ENCODE measurements around the gene UROC1. TPM values are rescaled to one million over a fixed set of nuclear protein-coding genes. Genes with fewer than 3 reads are reported as not detected.

Gene UROC1
- total RNA-seq, 2 donors from 2014 or later, result not detected

- ATAC-seq (peak; percentile 84), DNase-seq (peak; percentile 90 to 94)
- intact Hi-C loops (cut with DNase I, micrococcal nuclease), result no loop called here
Measured at GRCh38 chr3:126475413-126476114, 42.0 kb downstream of the UROC1 start, which contains the start of gene ZXDC. TSS of gene ZXDC (minus strand) at chr3:126475891. CDS start at chr3:126475865, 26 bp downstream.

- DNase-seq (peak; percentile 44 to 60), ATAC-seq (peak; percentile 17)
- intact Hi-C loops (cut with DNase I, micrococcal nuclease), result no loop called here
Measured at GRCh38 chr3:126474498-126475412, 42.8 kb downstream of the UROC1 start.

- intact Hi-C loops (cut with DNase I, micrococcal nuclease), result no loop called here
- ATAC-seq (no peak), DNase-seq (no peak)
Measured at GRCh38 chr3:126473292-126474168, 44.0 kb downstream of the UROC1 start.

GRCh38 chr3:126472277-126473006 lies 45.1 kb downstream of the UROC1 start:
- intact Hi-C loops (cut with DNase I, micrococcal nuclease), result no loop called here
- ATAC-seq (no peak), DNase-seq (peak; percentile 22 to 56)

GRCh38 chr3:126469479-126469878 lies 48.1 kb downstream of the UROC1 start:
- DNase-seq (peak in 1 of 2 donors; percentile 20), ATAC-seq (no peak)
- intact Hi-C loops (cut with DNase I, micrococcal nuclease), result no loop called here

GRCh38 chr3:126468028-126468891 lies 49.3 kb downstream of the UROC1 start:
- ATAC-seq (no peak), DNase-seq (peak in 1 of 2 donors; percentile 4)
- intact Hi-C loops (cut with DNase I, micrococcal nuclease), result no loop called here

GRCh38 chr3:126467611-126467955 lies 50.0 kb downstream of the UROC1 start:
- DNase-seq, result no peak
- intact Hi-C loops (cut with DNase I, micrococcal nuclease), result no loop called here
- no peak for ATAC-seq

- no peak for DNase-seq
- intact Hi-C loops (cut with DNase I, micrococcal nuclease), result no loop called here
- no peak for ATAC-seq
Measured at GRCh38 chr3:126466886-126467610, 50.5 kb downstream of the UROC1 start.

- ATAC-seq, result no peak
Measured at GRCh38 chr3:126465928-126466544, 51.5 kb downstream of the UROC1 start.

GRCh38 chr3:126464997-126465396 lies 52.6 kb downstream of the UROC1 start:
- intact Hi-C loops (cut with DNase I, micrococcal nuclease), result no loop called here
- ATAC-seq (no peak), DNase-seq (no peak)

More at GRCh38 chr3:126465928-126466544, 51.5 kb downstream of the UROC1 start:
- peak in 1 of 2 donors; percentile 33 for DNase-seq
- intact Hi-C loops (cut with DNase I, micrococcal nuclease), result no loop called here

GRCh38 chr3:126464494-126464893 lies 53.1 kb downstream of the UROC1 start:
- ATAC-seq (no peak), DNase-seq (no peak)
- intact Hi-C loops (cut with DNase I, micrococcal nuclease), result no loop called here

GRCh38 chr3:126464093-126464492 lies 53.5 kb downstream of the UROC1 start:
- ATAC-seq, result no peak
- intact Hi-C loops (cut with DNase I, micrococcal nuclease), result no loop called here
- no peak for DNase-seq

GRCh38 chr3:126463521-126463920 lies 54.1 kb downstream of the UROC1 start:
- intact Hi-C loops (cut with DNase I, micrococcal nuclease), result no loop called here
- ATAC-seq, result no peak
- DNase-seq, result no peak

GRCh38 chr3:126461450-126462070 lies 56.0 kb downstream of the UROC1 start:
- ATAC-seq, result no peak
- intact Hi-C loops (cut with DNase I, micrococcal nuclease), result no loop called here
- DNase-seq, result no peak

GRCh38 chr3:126460381-126460780 lies 57.2 kb downstream of the UROC1 start:
- no peak for ATAC-seq
- intact Hi-C loops (cut with DNase I, micrococcal nuclease), result no loop called here

GRCh38 chr3:126459763-126460127 lies 57.8 kb downstream of the UROC1 start:
- intact Hi-C loops (cut with DNase I, micrococcal nuclease), result no loop called here
- no peak for DNase-seq
- ATAC-seq, result no peak

More at GRCh38 chr3:126460381-126460780, 57.2 kb downstream of the UROC1 start:
- no peak for DNase-seq
